GM21360 (cell line): ENCODE measurements around the gene STUB1.

Experiments used
- ATAC-seq: cut with Tn5 transposase; IDR thresholded peaks from one replicate; pipeline ENCODE4 v1.9.1; 2021; ENCODE audit warnings: mild to moderate bottlenecking, moderate library complexity; ENCODE audit not compliant: unreplicated experiment

STUB1 gene

GRCh38 chr16:693766-694165 is 13.6 kb downstream of the STUB1 start:
- ATAC-seq, result no peak

GRCh38 chr16:694187-694862 is 14.1 kb downstream of the STUB1 start:
- no peak for ATAC-seq

GRCh38 chr16:694863-695354 is 14.7 kb downstream of the STUB1 start:
- ATAC-seq, result no peak

GRCh38 chr16:695355-696089 is 15.3 kb downstream of the STUB1 start:
- no peak for ATAC-seq

- ATAC-seq, result no peak
Observed at GRCh38 chr16:698911-699671, 18.9 kb downstream of the STUB1 start.

- ATAC-seq, result no peak
Observed at GRCh38 chr16:700684-701584, 20.7 kb downstream of the STUB1 start.

GRCh38 chr16:702341-702740 is 22.1 kb downstream of the STUB1 start:
- no peak for ATAC-seq

- no peak for ATAC-seq
Observed at GRCh38 chr16:703406-703805, 23.2 kb downstream of the STUB1 start.

GRCh38 chr16:704047-704446 is 23.8 kb downstream of the STUB1 start:
- ATAC-seq, result no peak

GRCh38 chr16:704552-705380 is 24.6 kb downstream of the STUB1 start:
- no peak for ATAC-seq

GRCh38 chr16:705431-706188 is 25.4 kb downstream of the STUB1 start, which contains the start of gene FBXL16:
Gene FBXL16, minus strand, starts transcription at chr16:705801. Its CDS starts 8,396 bp downstream, at chr16:697405.
- ATAC-seq, result no peak

- ATAC-seq, result no peak
Observed at GRCh38 chr16:706189-707061, 26.2 kb downstream of the STUB1 start.

- ATAC-seq, result no peak
Observed at GRCh38 chr16:707062-707538, 26.9 kb downstream of the STUB1 start.

GRCh38 chr16:708019-708418 is 27.8 kb downstream of the STUB1 start:
- no peak for ATAC-seq

GRCh38 chr16:708959-709358 is 28.7 kb downstream of the STUB1 start:
- ATAC-seq, result no peak

GRCh38 chr16:709566-710499 is 29.6 kb downstream of the STUB1 start:
- ATAC-seq, result no peak
